NCI-H446 treated with DMSO at 0.1 percent for 48 hours (cell line): ENCODE results near the gene GLIPR2.

Experiments
- DNase-seq: peaks from one replicate; lab custom pipeline; 2025; lab: John Stamatoyannopoulos, UW

The GLIPR2 gene

DNA sequence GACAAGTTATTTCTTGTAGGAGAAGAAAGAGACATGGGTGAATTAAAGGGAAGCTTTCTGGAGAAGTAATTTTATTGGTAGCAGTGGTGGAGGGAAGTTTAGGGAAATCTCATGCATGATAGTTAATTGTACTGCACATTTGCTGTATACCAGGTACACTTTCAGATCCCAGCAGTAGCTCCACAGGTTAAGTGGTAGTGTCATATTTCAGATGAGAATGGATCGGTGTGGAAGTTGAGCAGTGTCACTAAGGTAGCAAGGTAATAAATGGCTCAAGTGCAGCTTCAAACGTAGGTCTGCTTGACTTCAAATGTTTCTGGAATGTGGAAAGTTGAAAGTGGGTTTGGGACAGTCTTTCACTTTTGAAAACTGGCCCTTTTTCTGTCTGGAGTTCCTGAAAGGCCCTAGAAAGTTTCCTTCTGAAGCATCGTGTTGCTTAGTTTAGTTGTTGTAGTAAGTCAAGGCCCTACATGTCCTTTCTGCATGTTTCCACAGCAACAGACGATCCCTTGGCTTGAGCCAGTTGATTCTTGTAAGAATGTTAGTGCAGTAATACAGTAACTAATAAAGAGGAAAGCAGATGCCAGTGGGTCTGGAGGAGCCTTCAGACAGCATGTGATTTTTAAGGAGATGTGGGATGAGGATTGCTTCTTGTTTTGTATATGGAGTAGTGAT is 57.9 kb downstream of the GLIPR2 start:
- no peak for DNase-seq

DNA sequence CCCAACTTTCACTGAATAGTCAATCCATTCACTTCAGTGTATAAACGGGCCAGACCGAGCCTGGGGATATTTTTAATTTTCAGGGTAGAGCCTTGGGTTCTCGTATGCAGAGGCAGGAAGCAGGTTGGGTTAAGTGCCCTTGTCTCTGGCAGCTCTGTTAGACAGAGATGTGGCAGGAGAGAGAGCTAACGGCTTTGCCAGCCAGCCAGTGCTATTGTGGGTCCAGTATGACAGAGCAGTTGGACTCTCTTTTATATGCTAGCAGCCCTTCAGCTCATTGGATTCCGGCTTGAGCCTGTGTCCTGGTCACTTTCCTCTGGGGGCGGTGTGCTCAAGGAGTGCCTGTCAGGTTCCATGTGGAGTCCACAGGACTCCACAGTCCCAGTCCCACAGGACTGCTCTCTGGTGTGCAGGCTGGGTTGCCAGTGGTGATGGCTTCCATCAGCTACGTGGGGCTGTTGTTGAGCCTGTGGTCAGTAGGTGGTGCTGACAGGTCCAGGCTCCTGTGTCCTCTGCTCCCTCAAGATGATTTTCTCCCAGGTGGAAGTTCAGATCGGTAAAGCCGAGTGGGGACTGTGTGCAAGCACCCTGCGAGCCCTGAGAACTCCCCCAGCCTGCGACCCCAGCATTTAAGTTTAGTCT is 68.5 kb downstream of the GLIPR2 start:
- DNase-seq: no peak

DNA sequence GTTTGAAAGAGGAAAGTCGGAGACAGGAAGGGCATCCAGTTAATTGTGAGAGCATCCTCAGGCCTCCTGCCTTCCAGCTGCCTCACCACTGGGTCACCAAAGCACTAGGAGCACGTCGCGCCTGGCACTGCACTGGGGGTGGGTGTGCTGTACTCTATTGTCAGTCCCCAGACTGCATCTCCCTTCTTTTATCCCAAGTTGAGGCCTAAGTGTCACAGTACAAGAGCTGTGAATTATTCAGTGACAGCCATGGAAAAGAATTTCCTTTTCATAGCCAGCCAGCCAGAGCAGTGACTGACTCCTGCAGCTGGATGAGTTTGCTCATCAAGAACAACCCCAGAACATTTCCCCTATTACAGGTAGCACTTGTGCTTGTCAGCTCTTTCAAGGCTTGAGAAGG is 70.5 kb downstream of the GLIPR2 start:
- DNase-seq: no peak

DNA sequence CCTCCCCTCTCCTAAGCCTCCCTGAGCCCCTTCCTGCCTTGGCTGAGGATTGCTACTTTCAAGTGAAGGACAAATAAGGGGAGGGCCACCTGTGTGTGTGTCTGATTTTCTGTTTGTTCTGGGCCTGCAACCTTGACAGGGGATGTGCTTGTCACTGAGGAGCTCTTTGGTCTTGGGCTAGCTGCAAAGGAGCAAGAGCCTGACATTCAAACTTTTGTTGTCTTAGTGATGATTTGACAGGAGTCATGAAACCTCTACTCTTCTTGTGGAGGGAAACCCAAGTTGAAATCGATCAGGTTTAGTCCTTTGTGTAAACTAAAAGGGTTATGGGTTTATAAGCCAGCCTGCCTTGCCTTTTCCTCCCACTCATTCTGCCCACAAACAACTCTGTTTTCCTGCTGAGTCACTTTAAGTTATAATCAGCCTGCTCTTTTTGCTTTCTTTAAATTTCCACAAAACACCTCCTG is 71.0 kb downstream of the GLIPR2 start:
- DNase-seq: no peak

DNA sequence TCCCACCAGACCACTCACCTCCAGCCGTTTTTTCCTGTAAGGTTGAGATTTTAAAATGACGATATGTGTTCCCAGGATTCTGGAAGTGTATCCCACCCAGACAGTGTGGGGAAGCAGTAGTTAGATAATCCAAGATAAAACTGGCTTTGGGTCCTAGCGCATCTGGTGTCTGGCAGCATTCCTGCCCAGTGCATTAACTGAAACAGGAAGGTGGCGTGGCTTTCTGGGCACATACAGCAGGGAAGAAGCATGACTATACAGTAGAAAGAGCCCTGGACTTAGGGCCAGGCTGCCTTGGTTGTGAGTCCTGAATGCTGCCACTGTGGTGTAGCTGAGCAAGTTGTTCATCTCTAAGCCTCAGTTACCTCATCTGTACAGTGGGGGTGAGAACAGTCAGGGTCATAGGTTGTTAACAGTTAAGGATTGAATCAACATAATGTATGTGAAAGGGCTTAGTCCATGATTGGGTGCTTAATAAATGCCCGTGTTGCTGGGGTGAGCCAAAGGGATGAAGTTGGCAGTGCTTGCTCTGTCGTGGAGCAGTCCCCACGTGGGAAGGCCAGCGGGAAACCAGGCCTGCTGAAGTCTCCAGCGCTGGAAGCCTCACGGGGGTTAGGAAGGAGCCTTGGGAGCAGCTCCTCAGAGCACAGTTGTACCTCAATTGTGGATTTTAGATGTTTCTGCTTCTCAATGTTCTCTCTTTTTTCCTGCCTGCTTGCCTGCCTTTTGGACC is 72.2 kb downstream of the GLIPR2 start:
- DNase-seq: no peak

DNA sequence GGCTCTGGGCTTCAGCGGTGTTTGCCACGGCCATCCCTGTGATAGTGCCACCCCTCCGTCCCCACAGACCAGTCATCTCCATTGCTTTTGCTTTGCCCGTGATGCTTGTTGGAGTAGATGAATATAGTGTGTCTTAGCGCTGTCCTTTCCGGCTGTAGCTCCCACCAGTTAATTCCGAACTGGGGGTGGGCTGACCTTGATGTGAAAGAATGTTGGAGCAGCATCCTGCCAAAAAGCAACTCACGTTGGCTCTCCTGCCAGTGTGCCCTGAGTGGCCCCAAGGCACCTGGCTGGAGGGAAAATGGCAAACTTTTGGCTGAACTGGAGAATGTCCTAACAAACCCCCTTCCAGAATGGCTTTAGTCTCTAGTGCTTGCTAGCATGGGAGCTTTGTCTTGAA is 74.2 kb downstream of the GLIPR2 start:
- DNase-seq: no peak

DNA sequence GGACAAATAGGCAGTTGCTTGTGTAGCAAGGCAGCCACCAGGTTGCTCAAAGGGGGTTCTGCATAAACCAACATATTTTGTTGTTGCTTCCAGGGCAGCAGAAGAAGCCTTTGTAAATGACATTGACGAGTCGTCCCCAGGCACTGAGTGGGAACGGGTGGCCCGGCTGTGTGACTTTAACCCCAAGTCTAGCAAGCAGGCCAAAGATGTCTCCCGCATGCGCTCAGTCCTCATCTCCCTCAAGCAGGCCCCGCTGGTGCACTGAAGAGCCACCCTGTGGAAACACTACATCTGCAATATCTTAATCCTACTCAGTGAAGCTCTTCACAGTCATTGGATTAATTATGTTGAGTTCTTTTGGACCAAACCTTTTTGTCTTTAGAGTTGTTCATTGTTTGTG is 75.0 kb downstream of the GLIPR2 start:
- no peak for DNase-seq

DNA sequence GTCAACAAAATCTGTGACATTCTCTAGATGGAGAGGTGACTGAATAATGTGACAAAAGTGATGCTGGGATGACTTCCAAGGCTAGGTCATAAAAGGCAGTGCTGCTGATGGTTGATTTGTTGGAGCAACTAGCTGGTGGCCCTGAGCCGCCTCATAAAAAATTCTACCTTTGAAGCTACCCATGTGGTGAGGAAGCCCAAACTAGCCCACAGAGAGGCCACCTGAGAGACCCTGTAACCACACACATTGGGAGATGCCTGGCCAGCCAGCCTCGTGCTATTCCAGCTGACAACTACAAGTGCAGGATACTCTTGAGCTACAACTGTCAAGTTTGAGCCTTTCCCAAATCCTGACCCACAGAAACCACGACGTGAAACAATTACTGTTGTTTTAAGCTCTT is 76.9 kb downstream of the GLIPR2 start:
- no peak for DNase-seq
